ENCODE measurements around the gene TMEM245.

DNA sequence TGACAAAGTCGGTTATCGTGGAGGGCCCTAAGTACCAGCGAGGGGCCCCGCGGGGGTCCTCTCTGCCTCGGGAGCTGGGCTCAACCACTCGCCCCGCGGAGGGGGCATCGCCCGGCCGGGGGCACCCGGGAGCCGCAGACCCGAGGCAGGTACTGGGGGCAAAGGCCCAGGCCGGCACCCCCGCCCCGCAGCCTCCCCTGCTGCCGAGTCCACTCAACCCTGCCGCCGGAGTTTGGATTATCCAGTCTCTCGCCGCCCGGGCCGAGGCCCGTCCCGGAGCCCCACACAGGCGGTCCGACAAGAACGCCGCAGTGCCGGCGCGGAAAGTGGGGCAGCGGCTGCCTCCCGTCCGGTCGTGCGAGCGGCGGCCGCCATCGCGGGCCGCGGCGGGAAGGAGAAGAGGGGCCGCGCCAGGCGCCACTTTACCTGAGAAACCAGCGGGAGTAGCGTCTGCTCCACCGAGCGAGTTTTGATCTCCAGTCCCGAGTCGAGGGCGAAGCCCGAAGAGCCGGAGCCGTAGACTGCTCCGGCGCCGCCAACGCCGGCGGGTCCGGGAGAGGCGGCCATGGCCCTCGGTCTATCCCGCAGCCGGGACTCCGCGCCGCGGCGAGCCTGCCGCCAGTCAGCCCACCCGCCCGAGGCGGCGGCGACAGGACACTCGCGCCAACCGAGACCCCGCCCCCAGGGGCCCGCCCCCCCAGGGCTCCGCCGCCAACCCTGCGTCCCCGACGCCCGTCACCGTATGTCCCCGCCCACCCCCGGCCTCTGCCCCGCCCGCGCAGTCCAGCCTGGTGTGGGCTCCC lies 106.7 kb downstream of the TMEM245 start, which contains the start of gene CTNNAL1:
- TF ChIP-seq, protein P1, sequence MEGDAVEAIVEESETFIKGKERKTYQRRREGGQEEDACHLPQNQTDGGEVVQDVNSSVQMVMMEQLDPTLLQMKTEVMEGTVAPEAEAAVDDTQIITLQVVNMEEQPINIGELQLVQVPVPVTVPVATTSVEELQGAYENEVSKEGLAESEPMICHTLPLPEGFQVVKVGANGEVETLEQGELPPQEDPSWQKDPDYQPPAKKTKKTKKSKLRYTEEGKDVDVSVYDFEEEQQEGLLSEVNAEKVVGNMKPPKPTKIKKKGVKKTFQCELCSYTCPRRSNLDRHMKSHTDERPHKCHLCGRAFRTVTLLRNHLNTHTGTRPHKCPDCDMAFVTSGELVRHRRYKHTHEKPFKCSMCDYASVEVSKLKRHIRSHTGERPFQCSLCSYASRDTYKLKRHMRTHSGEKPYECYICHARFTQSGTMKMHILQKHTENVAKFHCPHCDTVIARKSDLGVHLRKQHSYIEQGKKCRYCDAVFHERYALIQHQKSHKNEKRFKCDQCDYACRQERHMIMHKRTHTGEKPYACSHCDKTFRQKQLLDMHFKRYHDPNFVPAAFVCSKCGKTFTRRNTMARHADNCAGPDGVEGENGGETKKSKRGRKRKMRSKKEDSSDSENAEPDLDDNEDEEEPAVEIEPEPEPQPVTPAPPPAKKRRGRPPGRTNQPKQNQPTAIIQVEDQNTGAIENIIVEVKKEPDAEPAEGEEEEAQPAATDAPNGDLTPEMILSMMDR (IDR thresholded peaks at IDR 0.05) = no peak
- peak; percentile 69 to 94 for TF ChIP-seq POLR2A (IDR thresholded peaks at IDR 0.05)
